HG03097 (cell line): ENCODE data around the gene ICAM4.
A peak's percentile ranks its signal among the peaks of the same experiment; 100 is the strongest.
"Not testable (repeated sequence)": the region's sequence is repeated elsewhere in the genome, so short reads cannot be mapped to it uniquely, and the experiment has no call there.

Experiments used
- ATAC-seq: cut with Tn5 transposase; IDR thresholded peaks from one replicate; pipeline ENCODE4 v1.9.1; 2021; ENCODE audit not compliant: unreplicated experiment, low FRiP score

Gene ICAM4

DNA sequence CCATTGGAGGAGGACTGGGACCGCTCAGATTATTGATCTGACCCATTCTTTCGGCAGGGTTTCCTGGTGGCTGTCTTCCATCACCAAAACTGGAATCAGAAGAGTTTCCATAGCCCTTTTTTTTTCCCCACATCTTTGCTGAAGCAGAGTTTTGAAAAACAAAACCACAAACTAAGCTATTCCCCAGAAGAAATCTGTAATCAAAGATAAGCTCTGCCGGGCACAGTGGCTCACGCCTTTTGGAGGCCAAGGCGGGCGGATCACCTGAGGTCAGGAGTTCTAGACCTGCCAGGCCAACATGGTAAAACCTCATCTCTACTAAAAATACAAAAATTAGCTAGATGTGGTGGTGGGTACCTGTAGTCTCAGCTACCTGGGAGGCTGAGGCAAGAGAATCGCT, 20.0 kb upstream of the ICAM4 start:
- ATAC-seq: no peak

GRCh38 chr19:10268071-10268470, 18.7 kb upstream of the ICAM4 start:
- ATAC-seq: no peak

DNA sequence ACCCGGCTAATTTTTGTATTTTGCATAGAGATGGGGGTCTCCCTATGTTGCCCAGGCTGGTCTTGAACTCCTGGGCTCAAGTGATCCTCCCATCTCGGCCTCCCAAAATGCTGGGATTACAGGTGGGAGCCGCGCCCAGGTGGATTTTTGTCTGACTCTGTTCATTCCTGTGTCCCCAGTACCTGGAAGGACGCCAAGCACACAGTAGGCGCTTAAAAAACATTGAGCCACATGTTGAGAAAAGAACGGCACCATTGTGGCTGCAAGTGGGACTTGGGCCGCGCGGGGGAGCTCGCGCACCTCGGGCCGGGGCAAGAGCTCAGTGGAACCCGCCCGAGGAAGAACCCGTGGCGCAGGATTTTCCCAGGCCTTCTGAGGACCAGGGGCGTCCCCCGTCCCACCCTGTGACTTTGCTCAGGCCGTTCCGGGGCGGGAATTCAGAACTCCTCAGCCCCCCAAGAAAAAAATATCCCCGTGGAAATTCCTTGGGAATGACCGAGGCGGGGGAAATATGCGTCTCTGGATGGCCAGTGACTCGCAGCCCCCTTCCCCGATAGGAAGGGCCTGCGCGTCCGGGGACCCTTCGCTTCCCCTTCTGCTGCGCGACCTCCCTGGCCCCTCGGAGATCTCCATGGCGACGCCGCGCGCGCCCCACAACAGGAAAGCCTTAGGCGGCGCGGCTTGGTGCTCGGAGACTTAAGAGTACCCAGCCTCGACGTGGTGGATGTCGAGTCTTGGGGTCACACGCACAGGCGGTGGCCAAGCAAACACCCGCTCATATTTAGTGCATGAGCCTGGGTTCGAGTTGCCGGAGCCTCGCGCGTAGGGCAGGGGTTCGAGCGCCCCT, 17.2 kb upstream of the ICAM4 start:
- peak; percentile 30 for ATAC-seq

DNA sequence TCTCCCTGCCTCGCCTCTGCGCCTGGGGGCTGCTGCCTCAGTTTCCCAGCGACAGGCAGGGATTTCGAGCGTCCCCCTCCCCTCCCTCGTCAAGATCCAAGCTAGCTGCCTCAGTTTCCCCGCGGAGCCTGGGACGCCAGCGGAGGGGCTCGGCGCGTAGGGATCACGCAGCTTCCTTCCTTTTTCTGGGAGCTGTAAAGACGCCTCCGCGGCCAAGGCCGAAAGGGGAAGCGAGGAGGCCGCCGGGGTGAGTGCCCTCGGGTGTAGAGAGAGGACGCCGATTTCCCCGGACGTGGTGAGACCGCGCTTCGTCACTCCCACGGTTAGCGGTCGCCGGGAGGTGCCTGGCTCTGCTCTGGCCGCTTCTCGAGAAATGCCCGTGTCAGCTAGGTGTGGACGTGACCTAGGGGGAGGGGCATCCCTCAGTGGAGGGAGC, 16.6 kb upstream of the ICAM4 start:
- peak; percentile 36 for ATAC-seq

- ATAC-seq: peak; percentile 45
Measured at GRCh38 chr19:10270616-10271394, 15.9 kb upstream of the ICAM4 start, which contains the start of gene ICAM1. Gene ICAM1, plus strand, starts transcription at chr19:10271120. Its CDS starts 40 bp downstream, at chr19:10271160.

GRCh38 chr19:10271543-10272086, 15.1 kb upstream of the ICAM4 start:
- peak; percentile 20 for ATAC-seq

- ATAC-seq: no peak
Measured at GRCh38 chr19:10274589-10274988, 12.2 kb upstream of the ICAM4 start.

DNA sequence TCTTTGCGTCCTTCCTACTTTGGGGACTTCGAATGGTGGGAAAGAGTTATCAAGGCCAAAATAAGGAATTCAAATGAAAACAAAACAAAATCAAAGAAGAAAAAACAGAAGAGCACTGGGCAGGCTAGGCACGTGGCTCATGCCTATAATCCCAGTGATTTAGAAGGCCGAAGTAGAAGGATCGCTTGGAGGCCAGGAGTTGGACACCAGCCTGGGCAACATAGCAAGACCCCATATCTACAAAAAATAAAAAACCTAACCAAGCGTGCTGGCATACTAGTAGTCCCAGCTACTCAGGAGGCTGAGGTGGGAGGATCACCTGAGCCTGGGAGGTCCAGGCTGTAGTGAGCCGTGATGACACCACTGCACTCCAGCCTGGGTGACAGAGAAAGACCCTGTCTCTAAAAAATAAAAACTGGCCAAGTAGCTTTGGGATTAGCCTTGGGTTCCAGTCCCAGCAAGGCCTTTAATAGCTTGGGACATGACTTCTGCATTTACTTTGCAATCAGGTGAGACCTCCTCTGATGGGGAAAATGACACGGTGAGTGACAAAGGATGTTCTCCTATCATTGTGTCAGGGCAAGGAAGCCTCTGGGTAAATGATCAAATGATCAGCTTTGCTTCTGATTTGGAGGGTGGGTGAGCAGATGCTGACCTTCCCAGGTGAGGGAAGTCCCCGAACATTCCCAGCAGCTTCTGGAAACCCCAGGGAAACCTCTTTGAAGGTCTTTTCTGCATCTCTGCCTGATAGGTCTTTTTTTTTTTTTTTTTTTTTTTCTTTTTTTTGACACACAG, 8.8 kb upstream of the ICAM4 start:
- no peak for ATAC-seq

- no peak for ATAC-seq
Measured at GRCh38 chr19:10278935-10279334, 7.8 kb upstream of the ICAM4 start.

DNA sequence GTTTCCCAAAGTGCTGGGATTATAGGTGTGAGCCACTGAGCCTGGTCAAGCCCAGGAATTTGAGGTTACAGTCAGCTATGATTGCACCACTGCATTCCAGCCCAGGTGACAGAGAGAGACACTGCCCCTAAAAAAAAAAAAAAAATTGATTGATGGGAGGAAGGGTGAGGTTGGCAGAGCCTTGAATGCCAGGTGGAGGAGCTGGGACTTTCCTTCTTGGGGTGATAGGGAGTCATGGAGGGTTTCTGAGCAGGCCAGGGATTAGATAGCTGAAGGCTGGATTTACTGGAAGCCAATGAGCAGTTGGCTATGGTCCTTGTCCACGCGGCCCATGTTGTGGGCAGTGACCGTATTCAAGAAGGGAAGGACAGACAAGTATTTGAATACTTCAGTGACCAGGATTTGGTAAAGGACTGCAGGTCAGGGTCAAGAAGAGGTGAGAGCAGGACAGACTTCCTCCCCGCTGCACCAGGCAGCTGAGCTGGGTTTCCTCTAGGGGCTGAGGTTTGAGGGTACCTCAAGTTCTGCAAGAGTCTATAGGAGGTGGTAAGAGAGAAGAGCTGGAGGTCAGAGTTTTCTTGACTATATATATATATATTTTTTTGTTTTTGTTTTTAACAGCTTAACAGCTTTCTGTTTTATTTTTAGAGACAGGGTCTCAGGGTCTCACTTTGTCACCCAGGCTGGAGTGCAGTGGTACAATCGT, 6.9 kb upstream of the ICAM4 start:
- ATAC-seq: no peak

DNA sequence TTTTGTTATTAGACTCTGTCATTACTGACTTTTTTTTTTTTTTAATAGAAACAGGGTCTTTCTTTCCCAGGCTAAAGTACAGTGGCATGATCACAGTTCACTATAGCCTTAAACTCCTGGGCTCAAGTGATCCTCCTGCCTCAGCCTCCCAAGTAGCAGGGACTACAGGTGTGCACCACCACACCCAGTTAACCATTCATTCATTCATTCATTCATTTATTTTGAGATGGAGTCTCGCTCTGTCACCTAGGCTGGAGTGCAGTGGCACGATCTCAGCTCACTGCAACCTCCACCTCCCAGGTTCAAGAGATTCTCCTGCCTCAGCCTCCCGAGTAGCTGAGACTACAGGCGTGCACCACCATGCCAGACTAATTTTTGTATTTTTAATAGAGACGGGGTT, 4.7 kb upstream of the ICAM4 start:
- not testable (repeated sequence) for ATAC-seq

DNA sequence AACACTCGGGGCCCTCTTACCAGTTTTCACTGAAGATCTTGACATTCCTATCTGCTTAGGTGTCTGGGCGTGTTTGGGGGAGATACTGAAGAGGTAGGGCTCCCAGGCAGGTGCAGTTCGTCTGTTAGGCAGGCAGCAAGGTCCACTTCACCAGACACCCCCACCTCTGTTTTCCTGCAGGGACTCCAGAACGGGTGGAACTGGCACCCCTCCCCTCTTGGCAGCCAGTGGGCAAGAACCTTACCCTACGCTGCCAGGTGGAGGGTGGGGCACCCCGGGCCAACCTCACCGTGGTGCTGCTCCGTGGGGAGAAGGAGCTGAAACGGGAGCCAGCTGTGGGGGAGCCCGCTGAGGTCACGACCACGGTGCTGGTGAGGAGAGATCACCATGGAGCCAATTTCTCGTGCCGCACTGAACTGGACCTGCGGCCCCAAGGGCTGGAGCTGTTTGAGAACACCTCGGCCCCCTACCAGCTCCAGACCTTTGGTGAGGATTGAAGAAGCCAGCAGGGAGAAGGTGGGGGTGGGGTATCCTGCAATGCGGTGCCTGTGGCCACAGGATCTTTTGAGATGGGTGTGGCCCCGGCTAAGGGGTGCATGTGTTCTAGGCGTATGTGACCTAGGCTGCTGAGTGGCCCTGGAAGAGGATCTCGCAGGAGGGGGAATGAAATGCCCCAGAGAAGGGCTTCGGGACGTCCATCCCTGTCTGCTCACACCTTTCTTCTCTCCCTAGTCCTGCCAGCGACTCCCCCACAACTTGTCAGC, 3.3 kb upstream of the ICAM4 start:
- ATAC-seq: no peak

GRCh38 chr19:10284065-10284959, 2.4 kb upstream of the ICAM4 start:
- ATAC-seq: no peak

DNA sequence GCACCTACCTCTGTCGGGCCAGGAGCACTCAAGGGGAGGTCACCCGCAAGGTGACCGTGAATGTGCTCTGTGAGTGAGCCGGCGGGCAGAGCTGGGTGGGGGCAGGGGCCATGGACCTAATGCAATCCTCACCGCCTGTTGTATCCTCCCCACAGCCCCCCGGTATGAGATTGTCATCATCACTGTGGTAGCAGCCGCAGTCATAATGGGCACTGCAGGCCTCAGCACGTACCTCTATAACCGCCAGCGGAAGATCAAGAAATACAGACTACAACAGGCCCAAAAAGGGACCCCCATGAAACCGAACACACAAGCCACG, 1.8 kb upstream of the ICAM4 start:
- ATAC-seq: no peak

DNA sequence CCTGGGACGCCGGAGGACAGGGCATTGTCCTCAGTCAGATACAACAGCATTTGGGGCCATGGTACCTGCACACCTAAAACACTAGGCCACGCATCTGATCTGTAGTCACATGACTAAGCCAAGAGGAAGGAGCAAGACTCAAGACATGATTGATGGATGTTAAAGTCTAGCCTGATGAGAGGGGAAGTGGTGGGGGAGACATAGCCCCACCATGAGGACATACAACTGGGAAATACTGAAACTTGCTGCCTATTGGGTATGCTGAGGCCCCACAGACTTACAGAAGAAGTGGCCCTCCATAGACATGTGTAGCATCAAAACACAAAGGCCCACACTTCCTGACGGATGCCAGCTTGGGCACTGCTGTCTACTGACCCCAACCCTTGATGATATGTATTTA, 1.4 kb upstream of the ICAM4 start:
- ATAC-seq: no peak

DNA sequence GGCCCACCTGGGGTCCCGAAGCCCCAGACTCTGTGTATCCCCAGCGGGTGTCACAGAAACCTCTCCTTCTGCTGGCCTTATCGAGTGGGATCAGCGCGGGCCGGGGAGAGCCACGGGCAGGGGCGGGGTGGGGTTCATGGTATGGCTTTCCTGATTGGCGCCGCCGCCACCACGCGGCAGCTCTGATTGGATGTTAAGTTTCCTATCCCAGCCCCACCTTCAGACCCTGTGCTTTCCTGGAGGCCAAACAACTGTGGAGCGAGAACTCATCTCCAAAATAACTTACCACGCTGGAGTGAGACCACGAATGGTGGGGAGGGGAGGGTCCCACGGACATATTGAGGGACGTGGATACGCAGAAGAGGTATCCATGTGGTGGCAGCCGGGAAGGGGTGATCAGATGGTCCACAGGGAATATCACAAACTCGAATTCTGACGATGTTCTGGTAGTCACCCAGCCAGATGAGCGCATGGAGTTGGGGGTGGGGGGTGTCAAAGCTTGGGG, 2.0 kb downstream of the ICAM4 start:
- no peak for ATAC-seq

- no peak for ATAC-seq
Measured at GRCh38 chr19:10289167-10289835, 2.5 kb downstream of the ICAM4 start.
